ENCODE results near the gene IFNA8.

Gene IFNA8

GRCh38 chr9:21399956-21400355 lies 9.0 kb upstream of the IFNA8 start:
- Histone ChIP-seq H3K4me3 (ENCODE audit: low read depth, low read length) (no peak overlapping the region), H3K27me3 (replicated peaks) (peaks cover 16% of the 10 kb centered on the region), H3K27ac (no peak overlapping the region), H3K36me3 (replicated peaks) (no peaks in the 10 kb centered on the region)
- no peak for TF ChIP-seq CTCF (IDR thresholded peaks at IDR 0.05; ENCODE audit: low read depth, low read length, missing control alignments)
- in situ Hi-C loops (cut with HindIII; ENCODE audit: low pct_ligation_motif_present, low sequenced_read_pairs): no loop called here
- DNase-seq: no peak

- no peak for DNase-seq
- in situ Hi-C loops (cut with HindIII; ENCODE audit: low pct_ligation_motif_present, low sequenced_read_pairs): no loop called here
- Histone ChIP-seq H3K27me3 (replicated peaks) (peaks cover 12% of the 10 kb centered on the region), H3K27ac (no peak overlapping the region), H3K36me3 (replicated peaks) (no peaks in the 10 kb centered on the region), H3K4me3 (ENCODE audit: low read depth, low read length) (peak overlapping the region; percentile 45)
- peak; percentile 29 for TF ChIP-seq CTCF (IDR thresholded peaks at IDR 0.05; ENCODE audit: low read depth, low read length, missing control alignments)
Measured at GRCh38 chr9:21402386-21403251, 6.3 kb upstream of the IFNA8 start.

DNA sequence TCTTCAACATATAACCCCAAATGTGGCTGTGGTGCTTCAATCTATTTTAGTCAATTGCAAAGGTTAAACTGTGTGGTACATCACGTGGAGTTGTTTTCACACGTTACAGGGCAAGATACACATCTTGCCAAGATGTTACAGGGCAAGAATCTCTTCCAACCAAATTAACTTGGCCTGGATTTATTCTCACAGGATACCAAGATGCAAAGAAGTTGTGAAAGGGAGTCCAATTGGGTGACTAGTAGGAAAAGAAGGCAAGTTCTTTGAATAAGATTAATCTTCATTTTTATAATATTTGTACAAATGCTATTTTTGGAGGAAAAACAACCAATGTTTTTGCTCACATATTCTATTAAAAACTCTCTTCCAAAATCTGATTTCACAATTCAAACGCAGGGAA lies 4.8 kb upstream of the IFNA8 start:
- DNase-seq: no peak
- H3K27ac ChIP-seq: no peak overlapping the region
- no peak overlapping the region for H3K4me3 ChIP-seq (ENCODE audit: low read depth, low read length)
- peaks cover 12% of the 10 kb centered on the region for H3K27me3 ChIP-seq (replicated peaks)
- H3K36me3 ChIP-seq (replicated peaks): no peaks in the 10 kb centered on the region
- in situ Hi-C loops (cut with HindIII; ENCODE audit: low pct_ligation_motif_present, low sequenced_read_pairs): no loop called here
- TF ChIP-seq CTCF (IDR thresholded peaks at IDR 0.05; ENCODE audit: low read depth, low read length, missing control alignments): no peak

DNA sequence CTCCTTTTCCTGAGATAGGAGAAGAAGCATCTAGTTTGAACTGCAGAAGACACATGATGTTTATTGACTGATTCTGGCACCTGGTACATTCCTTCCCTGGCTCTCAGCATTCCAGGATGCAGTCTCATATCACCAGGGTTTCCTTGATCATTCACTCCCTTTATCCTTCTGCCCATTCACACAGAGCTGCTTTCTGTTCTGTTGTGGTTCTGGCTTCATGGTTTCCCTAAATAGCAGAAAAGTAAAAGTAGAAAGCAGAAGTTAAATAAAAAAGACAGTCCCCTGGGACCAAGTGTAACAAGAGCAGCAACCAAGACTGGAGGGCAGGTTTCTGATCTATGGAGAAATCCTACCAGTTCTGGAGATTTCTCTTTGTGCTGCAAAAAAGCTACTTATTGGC lies 3.2 kb downstream of the IFNA8 start:
- no peaks in the 10 kb centered on the region for H3K27me3 ChIP-seq (replicated peaks)
- in situ Hi-C loops (cut with HindIII; ENCODE audit: low pct_ligation_motif_present, low sequenced_read_pairs): no loop called here
- no peaks in the 10 kb centered on the region for H3K36me3 ChIP-seq (replicated peaks)
- H3K27ac ChIP-seq: no peak overlapping the region
- DNase-seq: no peak
- H3K4me3 ChIP-seq (ENCODE audit: low read depth, low read length): no peak overlapping the region
- TF ChIP-seq CTCF (IDR thresholded peaks at IDR 0.05; ENCODE audit: low read depth, low read length, missing control alignments): no peak

GRCh38 chr9:21413151-21413550 lies 4.2 kb downstream of the IFNA8 start:
- no peak for TF ChIP-seq CTCF (IDR thresholded peaks at IDR 0.05; ENCODE audit: low read depth, low read length, missing control alignments)
- no peaks in the 10 kb centered on the region for H3K27me3 ChIP-seq (replicated peaks)
- no peak for DNase-seq
- no peak overlapping the region for H3K27ac ChIP-seq
- H3K36me3 ChIP-seq (replicated peaks): no peaks in the 10 kb centered on the region
- in situ Hi-C loops (cut with HindIII; ENCODE audit: low pct_ligation_motif_present, low sequenced_read_pairs): no loop called here
- H3K4me3 ChIP-seq (ENCODE audit: low read depth, low read length): no peak overlapping the region

- no peak for DNase-seq
- no peak overlapping the region for H3K27ac ChIP-seq
- in situ Hi-C loops (cut with HindIII; ENCODE audit: low pct_ligation_motif_present, low sequenced_read_pairs): no loop called here
- no peaks in the 10 kb centered on the region for H3K27me3 ChIP-seq (replicated peaks)
- no peak overlapping the region for H3K4me3 ChIP-seq (ENCODE audit: low read depth, low read length)
- H3K36me3 ChIP-seq (replicated peaks): no peaks in the 10 kb centered on the region
- TF ChIP-seq CTCF (IDR thresholded peaks at IDR 0.05; ENCODE audit: low read depth, low read length, missing control alignments): peak; percentile 45
Measured at GRCh38 chr9:21413624-21414023, 4.7 kb downstream of the IFNA8 start.

All from brain microvascular endothelial cell (primary cell).